Measurements from ENCODE around the gene LGI4. TPM values are rescaled to one million over a fixed set of nuclear protein-coding genes. Genes with fewer than 3 reads are reported as not detected.
A peak's percentile ranks its signal among the peaks of the same experiment; 100 is the strongest.

Gene LGI4
- total RNA-seq, 4 donors from 2014 or later = 16.1 to 31.5 (median 27.2) TPM

DNA sequence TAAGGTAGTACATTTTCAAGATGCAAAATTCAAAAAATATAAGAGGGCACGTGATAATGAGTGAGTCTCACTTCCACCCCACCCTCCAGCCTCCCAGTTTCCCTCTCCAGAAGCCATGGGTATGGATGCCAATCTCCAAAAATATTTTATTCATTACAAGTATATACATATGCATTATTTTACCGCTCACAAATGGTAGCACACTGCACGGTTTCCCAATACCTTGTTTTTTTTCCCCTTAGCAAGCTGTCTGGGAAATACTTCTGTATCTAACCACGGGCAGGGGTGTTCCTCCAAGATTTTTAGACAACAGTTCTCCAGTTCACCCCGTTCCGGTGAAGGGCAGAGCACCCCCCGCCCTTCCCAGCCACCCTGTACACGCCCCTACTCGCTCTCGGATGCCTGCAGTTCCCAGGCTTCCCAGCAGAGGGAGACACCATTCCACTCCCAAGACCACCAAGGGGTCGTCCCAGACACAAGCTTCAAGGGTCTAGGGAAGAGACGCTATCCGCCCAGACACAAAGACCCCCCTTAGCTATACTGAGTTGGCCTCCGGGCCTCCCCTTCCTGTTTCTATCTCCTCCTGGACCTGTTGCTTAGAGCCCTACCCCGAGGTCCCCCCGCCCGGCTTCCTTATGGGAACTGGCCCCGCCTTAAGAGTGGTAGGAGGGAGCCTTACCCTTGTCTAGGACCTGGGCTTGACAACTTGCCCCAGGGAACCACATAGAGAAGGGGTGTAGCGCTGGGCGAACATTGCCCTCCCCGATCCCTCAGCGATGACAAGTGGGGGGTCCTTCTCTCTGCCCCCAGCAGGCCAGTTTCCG lies 20.3 kb downstream of the LGI4 start:
- intact Hi-C loops (cut with DNase I; ENCODE audit: low total_unique reads) = loop anchor here (1.0 kb wide), 2 partner anchors 21 to 27 kb away; partner anchors contain the start of gene LGI4
- ATAC-seq (peak; percentile 74), DNase-seq (peak in 1 of 2 donors; percentile 49)
- H3K36me3 ChIP-seq = no peaks in the 10 kb centered on the region
- no peak for TF ChIP-seq POLR2A (IDR thresholded peaks at IDR 0.05)
- TF ChIP-seq, protein P1, sequence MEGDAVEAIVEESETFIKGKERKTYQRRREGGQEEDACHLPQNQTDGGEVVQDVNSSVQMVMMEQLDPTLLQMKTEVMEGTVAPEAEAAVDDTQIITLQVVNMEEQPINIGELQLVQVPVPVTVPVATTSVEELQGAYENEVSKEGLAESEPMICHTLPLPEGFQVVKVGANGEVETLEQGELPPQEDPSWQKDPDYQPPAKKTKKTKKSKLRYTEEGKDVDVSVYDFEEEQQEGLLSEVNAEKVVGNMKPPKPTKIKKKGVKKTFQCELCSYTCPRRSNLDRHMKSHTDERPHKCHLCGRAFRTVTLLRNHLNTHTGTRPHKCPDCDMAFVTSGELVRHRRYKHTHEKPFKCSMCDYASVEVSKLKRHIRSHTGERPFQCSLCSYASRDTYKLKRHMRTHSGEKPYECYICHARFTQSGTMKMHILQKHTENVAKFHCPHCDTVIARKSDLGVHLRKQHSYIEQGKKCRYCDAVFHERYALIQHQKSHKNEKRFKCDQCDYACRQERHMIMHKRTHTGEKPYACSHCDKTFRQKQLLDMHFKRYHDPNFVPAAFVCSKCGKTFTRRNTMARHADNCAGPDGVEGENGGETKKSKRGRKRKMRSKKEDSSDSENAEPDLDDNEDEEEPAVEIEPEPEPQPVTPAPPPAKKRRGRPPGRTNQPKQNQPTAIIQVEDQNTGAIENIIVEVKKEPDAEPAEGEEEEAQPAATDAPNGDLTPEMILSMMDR (IDR thresholded peaks at IDR 0.05 in 4 of 5, conservative IDR thresholded peaks at IDR 0.05 in 1 of 5) = peak; percentile 91 to 98 (median 97)
- peaks cover 6 to 15% of the 10 kb centered on the region in 2 donors for H3K4me1 ChIP-seq
- H3K27me3 ChIP-seq = no peaks in the 10 kb centered on the region
- in situ Hi-C loops (cut with MboI; ENCODE audit: low sequenced_read_pairs in 4 of 4) = no loop called here
- no peaks in the 10 kb centered on the region for H3K9me3 ChIP-seq
- H3K4me3 ChIP-seq = peak overlapping the region; percentile 32 to 55 (median 48)
- H3K27ac ChIP-seq = peak overlapping the region in 3 of 4 donors; percentile 34 to 45 (median 41)

DNA sequence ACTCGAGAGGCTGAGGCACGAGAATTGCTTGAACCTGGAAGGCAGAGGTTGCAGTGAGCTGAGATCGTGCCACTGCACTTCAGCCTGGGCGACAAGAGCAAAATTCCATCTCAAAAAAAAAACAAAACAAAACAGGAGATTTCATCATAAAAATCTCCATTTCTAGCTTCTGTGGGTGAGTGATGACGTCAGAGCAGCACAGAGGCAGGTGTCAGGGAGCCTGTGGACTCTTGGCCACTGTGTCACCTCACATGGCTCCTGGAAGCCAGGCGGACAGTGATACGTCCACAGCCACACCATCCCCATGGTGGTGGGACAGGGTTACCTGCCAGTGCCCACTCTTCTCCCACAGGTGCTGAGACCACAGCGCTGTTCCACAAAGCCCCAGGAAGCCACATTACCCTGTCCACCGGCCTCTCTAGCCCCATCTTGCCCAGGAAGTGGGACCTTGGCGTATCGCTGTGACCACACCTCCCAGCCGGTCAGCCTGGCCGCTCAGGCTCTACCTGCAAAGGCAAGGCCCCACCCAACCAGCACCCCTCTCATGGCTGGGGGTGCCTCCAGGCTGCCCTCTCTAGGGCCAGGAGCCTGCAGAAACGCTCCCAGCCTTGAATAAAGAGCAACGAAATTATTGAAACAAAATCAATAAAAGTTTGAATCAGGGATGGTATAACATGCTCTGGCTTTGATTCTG lies 21.7 kb downstream of the LGI4 start:
- Histone ChIP-seq H3K27me3 (no peaks in the 10 kb centered on the region), H3K9me3 (no peaks in the 10 kb centered on the region), H3K27ac (no peak overlapping the region), H3K4me1 (peaks cover 6 to 21% of the 10 kb centered on the region in 2 donors), H3K4me3 (no peak overlapping the region), H3K36me3 (no peaks in the 10 kb centered on the region)
- in situ Hi-C loops (cut with MboI; ENCODE audit: low sequenced_read_pairs in 4 of 4) (no loop called here), intact Hi-C loops (cut with DNase I; ENCODE audit: low total_unique reads) (no loop called here)
- DNase-seq = no peak
- no peak for ATAC-seq
- TF ChIP-seq, protein P1 (IDR thresholded peaks at IDR 0.05 in 4 of 5, conservative IDR thresholded peaks at IDR 0.05 in 1 of 5) = no peak
- no peak for TF ChIP-seq POLR2A (IDR thresholded peaks at IDR 0.05)

DNA sequence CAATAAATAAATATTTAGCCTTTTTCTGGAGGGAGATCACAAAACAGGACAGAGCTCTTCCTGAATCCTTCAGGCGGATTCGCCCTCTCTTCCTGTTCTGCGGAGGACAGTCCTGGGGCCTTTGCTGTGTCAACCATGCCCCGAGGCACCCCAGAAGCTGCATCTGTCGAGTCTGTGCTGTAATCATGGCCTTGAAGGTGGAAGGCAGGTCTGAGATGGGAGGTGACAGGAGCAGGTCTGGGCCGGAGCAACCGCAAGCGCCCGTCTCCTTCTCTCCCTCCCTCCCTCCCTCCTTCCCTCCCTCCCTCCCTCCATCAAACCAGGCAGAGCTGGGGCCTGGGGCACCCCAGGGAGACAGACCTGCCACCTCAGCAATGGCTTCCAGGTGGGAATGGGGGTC lies 23.9 kb downstream of the LGI4 start:
- Histone ChIP-seq H3K9me3 (no peaks in the 10 kb centered on the region), H3K4me3 (no peak overlapping the region), H3K4me1 (peaks cover 12 to 26% of the 10 kb centered on the region in 2 donors), H3K27me3 (no peaks in the 10 kb centered on the region), H3K27ac (peak overlapping the region in 1 of 4 donors; percentile 74), H3K36me3 (no peaks in the 10 kb centered on the region)
- in situ Hi-C loops (cut with MboI; ENCODE audit: low sequenced_read_pairs in 4 of 4) = no loop called here
- TF ChIP-seq, protein P1 (IDR thresholded peaks at IDR 0.05 in 4 of 5, conservative IDR thresholded peaks at IDR 0.05 in 1 of 5) = no peak
- TF ChIP-seq POLR2A (IDR thresholded peaks at IDR 0.05) = no peak
- no peak for ATAC-seq
- intact Hi-C loops (cut with DNase I; ENCODE audit: low total_unique reads) = no loop called here
- no peak for DNase-seq

DNA sequence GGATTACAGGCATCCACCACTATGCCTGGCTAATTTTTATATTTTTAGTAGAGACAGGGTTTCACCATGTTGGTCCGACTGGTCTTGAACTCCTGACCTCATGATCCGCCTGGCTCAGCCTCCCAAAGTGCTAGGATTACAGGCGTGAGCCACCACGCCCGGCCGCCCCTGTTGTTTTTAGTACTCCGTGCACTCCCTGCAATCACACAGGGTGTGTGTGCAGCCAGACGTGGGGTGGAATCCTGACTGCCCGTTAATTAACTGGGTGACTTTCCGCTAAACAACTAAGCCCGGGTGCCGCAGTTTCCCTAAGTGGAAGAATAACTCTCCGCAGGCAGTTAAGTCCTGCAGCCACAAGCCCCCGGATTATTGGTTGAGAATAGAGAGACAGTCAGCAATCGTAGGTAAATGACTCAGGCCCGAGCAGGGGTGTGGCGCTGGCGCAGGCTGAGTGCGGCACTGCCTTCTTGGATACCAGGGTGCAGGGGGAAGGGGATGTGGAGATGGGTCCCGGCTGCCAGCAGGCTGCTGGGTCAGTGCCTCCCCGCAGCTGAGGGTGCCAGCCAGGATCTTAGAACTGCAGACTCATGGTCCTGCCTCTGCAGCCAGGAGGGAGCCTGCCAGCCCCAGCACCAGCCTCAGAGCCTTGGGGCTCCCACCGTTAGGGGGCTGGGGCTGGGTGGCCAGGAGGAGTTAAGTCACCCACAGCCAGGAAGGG lies 25.3 kb downstream of the LGI4 start:
- Histone ChIP-seq H3K27ac (peak overlapping the region in 3 of 4 donors; percentile 30 to 74 (median 72)), H3K9me3 (no peaks in the 10 kb centered on the region), H3K27me3 (no peaks in the 10 kb centered on the region), H3K4me3 (no peak overlapping the region), H3K36me3 (no peaks in the 10 kb centered on the region), H3K4me1 (peaks cover 6 to 20% of the 10 kb centered on the region in 2 donors)
- in situ Hi-C loops (cut with MboI; ENCODE audit: low sequenced_read_pairs in 4 of 4) (no loop called here), intact Hi-C loops (cut with DNase I; ENCODE audit: low total_unique reads) (no loop called here)
- TF ChIP-seq POLR2A (IDR thresholded peaks at IDR 0.05) = no peak
- TF ChIP-seq, protein P1 (IDR thresholded peaks at IDR 0.05 in 4 of 5, conservative IDR thresholded peaks at IDR 0.05 in 1 of 5) = no peak
- ATAC-seq = peak; percentile 67 to 83
- DNase-seq = peak; percentile 44 to 88

Data from gastrocnemius medialis (tissue), 4 donors.